Measurements from ENCODE around the gene PIK3R3.

DNA sequence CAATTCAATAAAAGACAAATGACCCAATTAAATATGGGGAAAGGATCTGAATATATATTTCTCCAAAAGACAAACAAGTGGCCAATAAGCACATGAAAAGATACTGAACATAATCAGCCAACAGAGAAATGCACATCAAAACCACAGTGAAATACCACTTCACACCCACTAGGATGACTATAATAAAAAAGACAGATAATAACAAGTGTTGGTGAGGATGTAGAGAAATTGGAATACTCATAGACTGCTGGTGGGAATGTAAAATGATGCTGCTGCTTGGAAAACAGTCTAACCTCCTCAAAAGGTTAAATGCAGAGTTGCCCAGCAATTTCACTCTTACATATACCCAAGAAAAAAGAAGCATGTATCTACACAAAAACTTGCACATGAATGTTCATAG is 48.9 kb downstream of the PIK3R3 start:
- TF ChIP-seq, protein P1, sequence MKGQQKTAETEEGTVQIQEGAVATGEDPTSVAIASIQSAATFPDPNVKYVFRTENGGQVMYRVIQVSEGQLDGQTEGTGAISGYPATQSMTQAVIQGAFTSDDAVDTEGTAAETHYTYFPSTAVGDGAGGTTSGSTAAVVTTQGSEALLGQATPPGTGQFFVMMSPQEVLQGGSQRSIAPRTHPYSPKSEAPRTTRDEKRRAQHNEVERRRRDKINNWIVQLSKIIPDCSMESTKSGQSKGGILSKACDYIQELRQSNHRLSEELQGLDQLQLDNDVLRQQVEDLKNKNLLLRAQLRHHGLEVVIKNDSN (IDR thresholded peaks at IDR 0.05), result no peak
- TF ChIP-seq, protein P2, sequence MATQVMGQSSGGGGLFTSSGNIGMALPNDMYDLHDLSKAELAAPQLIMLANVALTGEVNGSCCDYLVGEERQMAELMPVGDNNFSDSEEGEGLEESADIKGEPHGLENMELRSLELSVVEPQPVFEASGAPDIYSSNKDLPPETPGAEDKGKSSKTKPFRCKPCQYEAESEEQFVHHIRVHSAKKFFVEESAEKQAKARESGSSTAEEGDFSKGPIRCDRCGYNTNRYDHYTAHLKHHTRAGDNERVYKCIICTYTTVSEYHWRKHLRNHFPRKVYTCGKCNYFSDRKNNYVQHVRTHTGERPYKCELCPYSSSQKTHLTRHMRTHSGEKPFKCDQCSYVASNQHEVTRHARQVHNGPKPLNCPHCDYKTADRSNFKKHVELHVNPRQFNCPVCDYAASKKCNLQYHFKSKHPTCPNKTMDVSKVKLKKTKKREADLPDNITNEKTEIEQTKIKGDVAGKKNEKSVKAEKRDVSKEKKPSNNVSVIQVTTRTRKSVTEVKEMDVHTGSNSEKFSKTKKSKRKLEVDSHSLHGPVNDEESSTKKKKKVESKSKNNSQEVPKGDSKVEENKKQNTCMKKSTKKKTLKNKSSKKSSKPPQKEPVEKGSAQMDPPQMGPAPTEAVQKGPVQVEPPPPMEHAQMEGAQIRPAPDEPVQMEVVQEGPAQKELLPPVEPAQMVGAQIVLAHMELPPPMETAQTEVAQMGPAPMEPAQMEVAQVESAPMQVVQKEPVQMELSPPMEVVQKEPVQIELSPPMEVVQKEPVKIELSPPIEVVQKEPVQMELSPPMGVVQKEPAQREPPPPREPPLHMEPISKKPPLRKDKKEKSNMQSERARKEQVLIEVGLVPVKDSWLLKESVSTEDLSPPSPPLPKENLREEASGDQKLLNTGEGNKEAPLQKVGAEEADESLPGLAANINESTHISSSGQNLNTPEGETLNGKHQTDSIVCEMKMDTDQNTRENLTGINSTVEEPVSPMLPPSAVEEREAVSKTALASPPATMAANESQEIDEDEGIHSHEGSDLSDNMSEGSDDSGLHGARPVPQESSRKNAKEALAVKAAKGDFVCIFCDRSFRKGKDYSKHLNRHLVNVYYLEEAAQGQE (IDR thresholded peaks at IDR 0.05; ENCODE audit: low read depth), result no peak
- TF ChIP-seq EP300 (IDR thresholded peaks at IDR 0.05; ENCODE audit: borderline replicate concordance) (no peak), YY1 (IDR thresholded peaks at IDR 0.05; ENCODE audit: low read depth) (no peak), TAF1 (IDR thresholded peaks at IDR 0.05; ENCODE audit: low read depth) (no peak), CREB1 (IDR thresholded peaks at IDR 0.05; ENCODE audit: low read depth) (no peak), FOXM1 (IDR thresholded peaks at IDR 0.05; ENCODE audit: borderline replicate concordance, low read depth) (no peak), RAD21 (IDR thresholded peaks at IDR 0.05; ENCODE audit: low read depth) (no peak), TEAD4 (IDR thresholded peaks at IDR 0.05) (no peak), NFIC (IDR thresholded peaks at IDR 0.05) (no peak), CEBPB (IDR thresholded peaks at IDR 0.05) (no peak)
- TF ChIP-seq, protein P3, sequence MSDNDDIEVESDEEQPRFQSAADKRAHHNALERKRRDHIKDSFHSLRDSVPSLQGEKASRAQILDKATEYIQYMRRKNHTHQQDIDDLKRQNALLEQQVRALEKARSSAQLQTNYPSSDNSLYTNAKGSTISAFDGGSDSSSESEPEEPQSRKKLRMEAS (IDR thresholded peaks at IDR 0.05), result no peak

All from Ishikawa (cell line).